HUES6 (cell line): ENCODE data around the gene GTF2IRD1.
"Not testable (repeated sequence)": the region's sequence is repeated elsewhere in the genome, so short reads cannot be mapped to it uniquely, and the experiment has no call there.

Experiments used
- H3K27ac ChIP-seq: 2 replicates; pipeline ENCODE4 v1.7.0; 2013; ENCODE audit warnings: low read depth, mild to moderate bottlenecking, low read length, inconsistent platforms
- H3K27me3 ChIP-seq: 2 replicates; pipeline ENCODE4 v1.6.1; 2013; ENCODE audit warnings: low read length; ENCODE audit not compliant: control insufficient read depth, insufficient read depth
- H3K36me3 ChIP-seq: 2 replicates; pipeline ENCODE4 v1.6.1; 2013; ENCODE audit warnings: low read length; ENCODE audit not compliant: control insufficient read depth, insufficient read depth
- H3K4me1 ChIP-seq: 2 replicates; pipeline ENCODE4 v1.6.1; 2013; ENCODE audit warnings: low read length; ENCODE audit not compliant: control insufficient read depth, insufficient read depth
- H3K4me3 ChIP-seq: 2 replicates; pipeline ENCODE4 v1.5.1; 2013; ENCODE audit warnings: low read depth, low read length
- H3K9ac ChIP-seq: one replicate; pipeline ENCODE4 v1.6.1; 2013; ENCODE audit warnings: mild to moderate bottlenecking, low read length
- H3K9me3 ChIP-seq: 2 replicates; pipeline ENCODE4 v1.6.1; 2013; ENCODE audit warnings: low read depth, low read length; ENCODE audit not compliant: control insufficient read depth, insufficient read depth

GTF2IRD1 gene

DNA sequence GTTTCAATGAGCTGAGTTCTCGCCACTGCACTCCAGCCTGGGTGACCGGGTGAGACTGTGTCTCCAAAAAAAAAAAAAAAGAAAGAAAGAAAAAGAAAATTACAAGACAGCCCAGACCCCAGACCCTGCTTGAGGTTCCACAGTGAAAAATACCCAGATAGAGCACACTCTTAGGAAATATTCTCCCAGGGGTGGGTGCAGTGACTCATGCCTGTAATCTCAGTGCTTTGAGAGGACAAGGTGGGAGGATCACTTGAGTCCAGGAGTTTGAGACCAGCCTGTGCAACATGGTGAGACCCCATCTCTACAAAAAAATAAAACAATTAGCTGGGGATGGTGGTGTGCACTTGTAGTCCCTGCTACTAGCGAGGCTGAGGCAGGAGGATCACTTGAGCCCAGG is 41.1 kb upstream of the GTF2IRD1 start:
- Histone ChIP-seq H3K27ac (no peak overlapping the region), H3K36me3 (no peaks in the 10 kb centered on the region), H3K9me3 (no peaks in the 10 kb centered on the region), H3K4me3 (no peak overlapping the region), H3K4me1 (no peaks in the 10 kb centered on the region), H3K9ac (no peak overlapping the region), H3K27me3 (no peaks in the 10 kb centered on the region)

- not testable (repeated sequence) for H3K9me3 ChIP-seq, H3K36me3 ChIP-seq, H3K4me1 ChIP-seq
Observed at GRCh38 chr7:74414595-74415333, 38.9 kb upstream of the GTF2IRD1 start.

DNA sequence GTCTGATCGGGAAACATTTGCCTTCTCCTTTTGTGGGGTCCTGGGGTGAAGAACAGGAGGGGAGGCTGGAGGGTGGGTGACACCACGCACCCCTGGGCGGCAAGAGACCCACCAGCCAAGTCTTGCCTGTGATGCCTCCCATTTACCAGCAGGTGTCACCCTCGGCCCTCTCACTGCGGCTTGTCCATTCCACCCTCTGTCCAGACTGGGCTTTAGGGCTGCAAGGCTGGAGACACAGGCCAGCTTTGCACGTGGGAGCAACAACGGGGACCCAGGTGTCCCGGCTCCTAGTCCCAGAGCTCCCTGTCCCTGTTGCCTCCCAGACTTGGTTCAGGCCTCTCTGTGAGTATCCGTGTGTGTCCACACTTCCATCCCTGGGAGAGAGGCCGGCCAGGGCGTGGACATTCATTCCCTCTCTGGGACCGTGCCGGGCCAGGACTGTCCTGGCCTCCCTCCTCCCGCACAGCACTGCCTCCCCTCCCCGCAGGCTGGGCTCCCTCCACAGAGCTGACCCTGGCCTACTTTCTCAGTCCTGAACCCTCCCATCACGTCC is 36.2 kb upstream of the GTF2IRD1 start:
- Histone ChIP-seq H3K4me3 (no peak overlapping the region), H3K9me3 (no peaks in the 10 kb centered on the region), H3K27me3 (no peaks in the 10 kb centered on the region), H3K36me3 (no peaks in the 10 kb centered on the region), H3K4me1 (no peaks in the 10 kb centered on the region), H3K27ac (no peak overlapping the region), H3K9ac (no peak overlapping the region)

More at GRCh38 chr7:74414595-74415333, 38.9 kb upstream of the GTF2IRD1 start:
- not testable (repeated sequence) for H3K9ac ChIP-seq, H3K27ac ChIP-seq, H3K4me3 ChIP-seq, H3K27me3 ChIP-seq

GRCh38 chr7:74418076-74418475 is 35.6 kb upstream of the GTF2IRD1 start:
- no peaks in the 10 kb centered on the region for H3K36me3 ChIP-seq
- H3K4me1 ChIP-seq, result no peaks in the 10 kb centered on the region
- H3K27me3 ChIP-seq, result no peaks in the 10 kb centered on the region
- no peak overlapping the region for H3K27ac ChIP-seq
- H3K4me3 ChIP-seq, result no peak overlapping the region
- H3K9ac ChIP-seq, result no peak overlapping the region
- no peaks in the 10 kb centered on the region for H3K9me3 ChIP-seq

DNA sequence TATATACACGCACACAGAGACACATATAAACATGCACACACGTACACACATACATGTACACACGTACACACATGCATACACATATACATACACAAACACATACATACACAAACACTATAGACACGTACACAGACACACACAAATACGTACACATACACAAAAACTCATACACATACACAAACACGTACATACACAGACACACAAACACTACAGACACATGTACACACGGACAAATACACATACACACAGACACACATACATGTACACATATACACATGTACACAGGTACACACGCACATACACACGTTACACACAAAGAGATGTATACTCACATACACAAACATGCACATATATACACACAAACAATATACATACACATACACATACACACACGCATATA is 35.2 kb upstream of the GTF2IRD1 start:
- no peaks in the 10 kb centered on the region for H3K27me3 ChIP-seq
- H3K9me3 ChIP-seq, result no peaks in the 10 kb centered on the region
- no peak overlapping the region for H3K4me3 ChIP-seq
- no peaks in the 10 kb centered on the region for H3K36me3 ChIP-seq
- no peak overlapping the region for H3K27ac ChIP-seq
- no peak overlapping the region for H3K9ac ChIP-seq
- H3K4me1 ChIP-seq, result no peaks in the 10 kb centered on the region

DNA sequence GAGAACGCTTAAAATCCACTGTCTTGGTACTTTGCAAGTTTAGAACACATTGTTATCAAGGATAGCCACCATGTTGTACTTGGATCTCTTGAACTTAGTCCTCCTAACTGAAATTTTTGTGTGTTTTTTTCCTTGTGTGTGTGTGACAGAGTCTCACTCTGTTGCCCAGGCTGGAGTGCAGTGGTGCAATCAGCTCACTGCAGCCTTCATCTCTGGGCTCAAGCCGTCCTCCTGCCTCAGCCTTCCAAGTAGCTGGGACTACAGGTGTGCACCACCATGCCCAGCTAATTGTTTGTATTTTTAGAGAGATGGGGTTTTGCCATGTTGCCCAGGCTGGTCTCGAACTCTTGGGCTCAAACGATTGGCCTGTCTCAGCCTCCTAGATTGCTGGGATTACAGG is 34.5 kb upstream of the GTF2IRD1 start:
- not testable (repeated sequence) for H3K9ac ChIP-seq, H3K4me1 ChIP-seq, H3K27me3 ChIP-seq, H3K36me3 ChIP-seq, H3K27ac ChIP-seq, H3K4me3 ChIP-seq, H3K9me3 ChIP-seq

GRCh38 chr7:74420006-74420405 is 33.7 kb upstream of the GTF2IRD1 start:
- H3K4me1 ChIP-seq, result no peaks in the 10 kb centered on the region

DNA sequence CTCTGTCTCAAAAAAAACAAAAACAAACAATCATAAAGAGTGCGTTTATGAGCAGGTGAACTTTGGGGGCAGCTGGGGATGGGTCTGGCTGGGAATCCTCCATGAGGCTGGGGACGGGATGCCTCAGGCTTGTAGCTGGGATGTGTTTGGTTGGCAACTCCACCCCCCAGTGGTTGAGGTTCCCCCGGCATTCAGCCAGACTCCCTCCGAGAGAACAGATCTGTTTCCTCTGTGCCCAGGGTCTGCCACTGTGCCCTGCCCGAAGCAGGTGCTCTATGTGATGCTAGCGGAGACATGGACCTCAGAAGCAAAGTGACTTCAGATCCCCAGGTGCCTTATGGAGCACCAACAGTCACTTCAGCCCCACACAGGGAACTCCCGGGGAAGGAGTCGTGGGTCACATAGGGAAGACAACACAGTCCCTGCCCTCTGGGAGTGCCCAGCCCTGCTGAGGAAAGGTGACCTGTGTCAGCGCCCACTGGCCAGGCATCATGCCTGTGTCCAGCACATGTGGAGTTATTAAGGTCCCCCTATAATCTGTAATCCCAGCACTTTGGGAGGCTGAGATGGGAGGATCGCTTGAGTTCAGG is 29.3 kb upstream of the GTF2IRD1 start:
- Histone ChIP-seq H3K27me3 (no peaks in the 10 kb centered on the region), H3K9ac (no peak overlapping the region), H3K4me3 (no peak overlapping the region), H3K36me3 (no peaks in the 10 kb centered on the region), H3K4me1 (peaks cover 7% of the 10 kb centered on the region), H3K9me3 (no peaks in the 10 kb centered on the region), H3K27ac (no peak overlapping the region)

More at GRCh38 chr7:74420006-74420405, 33.7 kb upstream of the GTF2IRD1 start:
- H3K4me3 ChIP-seq, result no peak overlapping the region
- H3K9ac ChIP-seq, result no peak overlapping the region
- H3K27me3 ChIP-seq, result no peaks in the 10 kb centered on the region
- H3K36me3 ChIP-seq, result no peaks in the 10 kb centered on the region
- no peaks in the 10 kb centered on the region for H3K9me3 ChIP-seq
- no peak overlapping the region for H3K27ac ChIP-seq

GRCh38 chr7:74428023-74428422 is 25.7 kb upstream of the GTF2IRD1 start:
- no peak overlapping the region for H3K27ac ChIP-seq
- no peaks in the 10 kb centered on the region for H3K27me3 ChIP-seq
- H3K9ac ChIP-seq, result no peak overlapping the region
- H3K4me3 ChIP-seq, result no peak overlapping the region
- peaks cover 14% of the 10 kb centered on the region for H3K4me1 ChIP-seq
- H3K9me3 ChIP-seq, result no peaks in the 10 kb centered on the region
- no peaks in the 10 kb centered on the region for H3K36me3 ChIP-seq

DNA sequence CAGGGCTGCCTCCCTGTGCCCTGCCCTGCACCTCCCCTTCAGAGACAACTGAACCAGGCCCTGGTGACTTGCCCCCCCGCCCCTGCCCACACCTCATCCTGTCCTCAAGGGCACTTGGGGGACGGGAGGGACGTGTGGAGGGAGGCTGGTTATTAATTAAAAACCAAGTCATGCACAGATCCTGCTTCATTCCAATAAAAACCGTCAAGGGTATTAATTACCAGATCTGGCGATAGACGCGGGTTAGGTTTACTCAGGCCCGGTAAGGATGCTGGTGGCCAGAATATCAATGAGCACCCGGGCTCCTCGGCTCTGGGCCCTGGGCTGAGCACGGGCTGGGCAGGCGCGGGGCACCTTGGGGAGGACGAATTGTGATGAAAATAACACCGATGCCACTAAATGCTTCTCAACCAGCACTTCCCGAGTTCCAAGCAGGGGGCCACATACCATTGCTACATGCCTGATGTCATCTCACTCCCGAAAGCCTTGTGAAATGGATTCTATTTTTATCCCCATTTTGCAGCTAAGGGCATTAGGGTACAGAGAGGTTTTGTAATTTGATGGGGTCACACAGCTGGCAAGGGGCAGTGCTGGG is 24.5 kb upstream of the GTF2IRD1 start:
- H3K9me3 ChIP-seq, result no peaks in the 10 kb centered on the region
- H3K27ac ChIP-seq, result peak overlapping the region; percentile 49; the same call in 1 of the 2 replicates
- peaks cover 14% of the 10 kb centered on the region for H3K4me1 ChIP-seq
- H3K27me3 ChIP-seq, result no peaks in the 10 kb centered on the region
- no peaks in the 10 kb centered on the region for H3K36me3 ChIP-seq
- peak overlapping the region; percentile 15; the same call in 1 of the 2 replicates for H3K4me3 ChIP-seq
- H3K9ac ChIP-seq, result peak overlapping the region; percentile 3

GRCh38 chr7:74430409-74430808 is 23.3 kb upstream of the GTF2IRD1 start:
- H3K27ac ChIP-seq, H3K27me3 ChIP-seq, H3K4me3 ChIP-seq, H3K36me3 ChIP-seq, H3K9ac ChIP-seq, H3K9me3 ChIP-seq: not testable (repeated sequence)
- H3K4me1 ChIP-seq, result peaks cover 14% of the 10 kb centered on the region
